Activated CD8-positive, alpha-beta memory T cell treated with anti-CD3 and anti-CD28 coated beads, Interleukin-2, amount 50 U/mL, for 24 hours (primary cell): Measurements from ENCODE around the gene MAP7D3.

Experiments used
- DNase-seq: peaks from one replicate; pipeline ENCODE4 v3.0.0-alpha.2; 2020; ENCODE audit errors: extremely low read depth

MAP7D3 gene

GRCh38 chrX:136206916-136207315, 44.3 kb downstream of the MAP7D3 start:
- no peak for DNase-seq

- no peak for DNase-seq
These were observed 45.3 kb downstream of the MAP7D3 start for GRCh38 chrX:136205882-136206380.

DNA sequence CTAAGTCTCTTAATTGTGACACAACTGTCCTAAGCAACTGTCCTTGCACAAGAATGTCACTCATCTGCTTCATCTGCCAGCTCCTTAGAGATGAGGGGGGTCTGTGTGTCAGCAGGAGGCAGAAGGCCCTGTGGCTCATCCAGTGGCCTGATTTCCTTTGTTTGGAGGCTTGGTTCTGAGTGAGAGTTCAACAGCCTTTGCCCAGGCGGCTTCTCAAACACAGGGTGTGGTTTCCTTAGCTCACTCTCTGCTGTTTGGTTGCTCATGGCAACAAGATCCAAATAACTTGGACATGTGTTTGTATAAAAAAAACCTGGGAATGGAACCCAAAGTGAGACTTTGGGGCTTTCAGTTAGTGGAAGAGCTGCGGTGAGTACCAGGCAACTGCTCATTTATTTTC, 46.6 kb downstream of the MAP7D3 start:
- DNase-seq = no peak

- DNase-seq = no peak
These were observed 47.2 kb downstream of the MAP7D3 start for GRCh38 chrX:136203951-136204350.

GRCh38 chrX:136203438-136203837, 47.8 kb downstream of the MAP7D3 start:
- no peak for DNase-seq

GRCh38 chrX:136202889-136203288, 48.3 kb downstream of the MAP7D3 start:
- no peak for DNase-seq

DNA sequence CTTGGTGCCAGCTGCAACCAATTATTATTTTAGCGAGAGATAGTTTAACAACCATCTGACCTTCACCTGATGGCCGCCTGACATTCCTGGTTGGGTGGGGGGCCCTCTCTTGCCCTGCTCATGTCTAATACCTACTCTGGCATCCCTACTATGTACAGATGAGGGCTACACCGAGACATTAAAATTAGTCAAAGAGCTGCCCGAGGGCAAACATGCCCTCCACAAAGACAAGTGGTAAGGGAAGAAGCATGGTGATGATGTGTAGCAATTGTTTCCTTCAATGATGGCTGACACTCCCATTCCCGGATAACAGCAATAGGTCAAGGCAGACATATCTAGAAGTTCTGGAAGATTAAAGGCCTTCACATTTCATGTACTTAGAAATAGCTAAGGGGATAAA, 49.6 kb downstream of the MAP7D3 start:
- DNase-seq = no peak

GRCh38 chrX:136200466-136200865, 50.7 kb downstream of the MAP7D3 start:
- DNase-seq = no peak

- DNase-seq = no peak
These were observed 51.8 kb downstream of the MAP7D3 start for GRCh38 chrX:136199365-136199764.

DNA sequence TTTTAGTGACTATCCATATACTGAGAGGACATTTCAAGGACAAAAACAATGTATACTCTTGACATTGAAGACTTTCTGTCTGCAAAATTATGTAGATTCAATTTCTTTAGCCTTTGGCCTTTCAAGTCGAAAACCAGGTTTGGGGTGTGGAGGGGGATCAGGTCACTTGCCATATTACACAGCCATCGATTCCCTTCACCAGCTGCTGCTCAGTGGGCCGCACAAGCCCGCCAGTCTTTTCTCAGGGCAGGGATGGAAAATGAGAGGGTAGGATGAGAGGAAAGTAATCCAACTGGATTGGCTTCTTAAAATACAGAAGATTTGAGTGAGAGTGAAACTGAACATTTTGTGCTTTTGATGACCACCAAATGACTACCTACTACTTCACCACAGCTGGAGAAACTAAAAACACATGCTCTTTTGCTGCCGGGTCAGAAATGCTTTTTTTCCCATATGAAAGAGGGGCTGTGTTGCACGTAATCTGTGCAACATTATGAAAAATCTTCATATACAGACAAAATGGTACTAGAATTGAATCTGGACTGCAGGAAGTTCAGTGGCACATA, 52.4 kb downstream of the MAP7D3 start:
- DNase-seq = no peak

DNA sequence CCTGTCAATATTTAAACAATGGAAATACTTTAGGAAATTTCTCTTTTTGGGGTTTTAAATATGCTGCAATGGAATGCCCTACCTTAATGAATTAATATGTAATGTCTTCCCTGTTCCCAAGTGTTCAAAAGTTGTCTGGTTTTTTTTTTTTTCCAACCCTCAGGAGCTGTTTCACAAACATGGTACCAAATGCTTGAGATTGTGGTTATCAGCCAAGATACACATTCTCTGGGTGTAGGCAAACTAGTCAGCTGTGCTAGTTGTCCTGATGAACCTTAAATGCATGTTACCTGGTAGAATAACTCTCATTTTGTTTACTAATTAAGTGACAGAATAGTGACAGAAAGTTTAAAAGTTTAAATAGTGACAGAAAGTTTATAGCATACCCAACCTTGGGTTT, 53.2 kb downstream of the MAP7D3 start:
- DNase-seq = no peak

- no peak for DNase-seq
These were observed 54.5 kb downstream of the MAP7D3 start for GRCh38 chrX:136196691-136197155.

GRCh38 chrX:136195247-136195646, 56.0 kb downstream of the MAP7D3 start:
- DNase-seq = no peak

- no peak for DNase-seq
These were observed 56.7 kb downstream of the MAP7D3 start for GRCh38 chrX:136194536-136194935.

DNA sequence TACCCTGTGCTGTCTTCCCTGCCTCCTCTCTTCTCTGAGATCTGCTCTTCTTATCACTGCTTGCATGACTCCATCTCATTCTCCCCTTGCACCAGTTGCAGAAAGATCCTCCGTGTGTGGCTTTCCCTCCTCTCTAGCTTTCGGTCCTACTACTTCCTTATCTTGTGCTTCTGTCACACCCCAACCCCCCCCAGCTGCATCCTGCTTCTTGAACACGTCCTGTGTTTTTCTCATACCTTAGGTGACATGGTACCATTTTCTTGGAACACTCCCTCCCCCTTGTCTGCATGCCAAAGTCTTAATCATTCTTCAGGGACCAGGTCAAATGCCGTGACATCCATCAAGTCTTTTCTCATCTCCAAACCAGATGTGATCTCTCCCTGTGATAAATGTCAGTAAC, 57.4 kb downstream of the MAP7D3 start:
- no peak for DNase-seq

GRCh38 chrX:136192839-136193414, 58.3 kb downstream of the MAP7D3 start:
- no peak for DNase-seq

DNA sequence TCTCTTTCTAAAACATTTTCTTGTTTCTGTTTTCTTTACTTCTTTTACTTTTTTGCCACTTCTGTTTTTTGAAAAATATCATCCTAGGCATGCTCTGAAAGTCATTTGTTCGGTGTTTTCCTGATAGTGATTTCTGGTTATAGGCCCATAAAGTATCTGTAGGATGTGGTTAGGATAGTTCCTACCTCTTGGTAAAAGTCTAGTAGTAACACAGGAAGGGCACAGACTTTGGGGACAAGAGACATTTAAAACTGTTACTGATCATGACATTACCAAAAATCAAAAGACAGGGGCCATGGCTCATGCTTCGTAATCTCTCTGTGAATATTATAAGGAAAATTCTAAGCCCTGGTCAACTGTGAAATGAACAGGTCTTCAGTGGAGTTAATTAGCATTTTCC, 59.1 kb downstream of the MAP7D3 start:
- no peak for DNase-seq

DNA sequence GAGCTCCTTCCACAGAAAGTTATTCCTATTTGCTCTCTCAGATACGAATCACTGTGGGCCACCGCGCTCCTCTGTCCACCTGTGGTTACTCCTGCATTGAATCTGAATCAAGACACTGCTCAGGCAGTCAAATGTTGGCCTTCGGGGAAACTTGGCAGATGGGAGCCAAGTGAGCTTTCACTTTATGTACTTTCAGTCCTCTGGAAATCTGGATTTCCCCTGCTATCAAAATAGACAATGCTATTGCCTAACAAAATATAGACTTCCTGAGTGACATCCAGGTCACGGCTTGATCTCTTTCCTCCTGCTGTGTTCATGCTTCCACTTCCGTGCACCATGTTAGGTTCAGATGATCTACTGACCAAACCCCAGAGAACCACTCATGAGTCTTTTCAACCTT, 60.0 kb downstream of the MAP7D3 start:
- DNase-seq = no peak

- no peak for DNase-seq
These were observed 61.0 kb downstream of the MAP7D3 start for GRCh38 chrX:136190038-136190713.

DNA sequence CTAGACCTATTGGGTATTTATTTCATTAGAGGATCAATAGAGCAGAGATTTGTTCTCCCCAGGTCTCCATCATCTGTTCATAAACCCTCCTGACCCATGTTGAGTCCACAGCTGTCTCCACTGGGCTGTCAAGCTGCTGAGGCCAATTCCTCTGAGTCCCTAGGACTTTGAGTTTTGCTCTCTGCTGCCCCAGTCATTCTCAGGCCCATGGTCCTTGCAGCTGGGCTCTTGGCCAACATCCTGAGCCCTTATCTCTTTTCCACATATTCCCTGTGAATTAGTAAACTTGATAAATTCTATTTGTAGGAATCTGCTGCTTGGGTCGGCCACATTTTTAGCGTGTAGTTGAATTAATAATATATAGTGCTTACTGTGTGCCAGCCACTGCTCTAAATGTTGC, 62.0 kb downstream of the MAP7D3 start:
- DNase-seq = no peak

GRCh38 chrX:136186023-136186413, 65.2 kb downstream of the MAP7D3 start:
- no peak for DNase-seq

- DNase-seq = no peak
These were observed 65.7 kb downstream of the MAP7D3 start for GRCh38 chrX:136185401-136186022.

- DNase-seq = no peak
These were observed 67.3 kb downstream of the MAP7D3 start for GRCh38 chrX:136183917-136184316.
